ENCODE results near the gene MUC20.
"Not testable (repeated sequence)": the region's sequence is repeated elsewhere in the genome, so short reads cannot be mapped to it uniquely, and the experiment has no call there.

GRCh38 chr3:195720831-195721506 lies at the start of gene MUC20:
- TF ChIP-seq RAD21 (conservative IDR thresholded peaks at IDR 0.05); CTCF (IDR thresholded peaks at IDR 0.05; ENCODE audit: poor library complexity, severe bottlenecking); EZH2 (IDR thresholded peaks at IDR 0.05; ENCODE audit: borderline replicate concordance, insufficient read depth, low read length, poor library complexity, severe bottlenecking); EP300 (conservative IDR thresholded peaks at IDR 0.05; ENCODE audit: poor library complexity, severe bottlenecking); MXI1 (conservative IDR thresholded peaks at IDR 0.05; ENCODE audit: poor library complexity, severe bottlenecking); POLR2AphosphoS5 (IDR thresholded peaks at IDR 0.05): not testable (repeated sequence)
